ENCODE measurements around the gene PTBP1. TPM values are rescaled to one million over a fixed set of nuclear protein-coding genes. Genes with fewer than 3 reads are reported as not detected.

The PTBP1 gene
- total and polyA plus RNA-seq, 2 donors (not counting 1 experiment from before 2014, with no cell fraction given) = 137 to 309 TPM

- Histone ChIP-seq H3K27ac (ENCODE audit: low read length in 2 of 2) (no peak overlapping the region), H2AFZ (ENCODE audit: insufficient read depth, low read depth, low read length, poor library complexity, severe bottlenecking) (no peak overlapping the region), H3K27me3 (replicated peaks in 1 of 4; ENCODE audit: control extremely low read depth in 1 of 4, control insufficient read depth in 3 of 4, insufficient read depth in 4 of 4, low read length in 3 of 4) (peaks cover 0 to 4% (median 0%) of the 10 kb centered on the region in 4 experiments), H3K4me3 (ENCODE audit: control extremely low read depth in 1 of 5, extremely low read depth in 1 of 5, insufficient read depth in 1 of 5, low read depth in 2 of 5, low read length in 4 of 5) (no peak overlapping the region), H3K4me2 (replicated peaks; ENCODE audit: low read depth, low read length, poor library complexity, severe bottlenecking) (no peak overlapping the region), H3K79me2 (ENCODE audit: control insufficient read depth, insufficient read depth, low read length) (no peaks in the 10 kb centered on the region), H3K9ac (ENCODE audit: low read length) (no peak overlapping the region), H3K36me3 (replicated peaks in 1 of 2; ENCODE audit: control extremely low read depth in 1 of 2, control insufficient read depth in 1 of 2, extremely low read depth in 1 of 2, insufficient read depth in 2 of 2, low read length in 1 of 2) (no peaks in the 10 kb centered on the region), H3K9me3 (ENCODE audit: control extremely low read depth in 1 of 3, control insufficient read depth in 2 of 3, insufficient read depth in 1 of 3, low read length in 2 of 3) (peaks cover 0 to 26% (median 7%) of the 10 kb centered on the region in 3 donors), H3K4me1 (ENCODE audit: control insufficient read depth in 2 of 2, insufficient read depth in 2 of 2, low read length in 2 of 2) (no peaks in the 10 kb centered on the region), H4K20me1 (ENCODE audit: control insufficient read depth, insufficient read depth, low read length, poor library complexity, severe bottlenecking) (no peaks in the 10 kb centered on the region)
- intact Hi-C loops (cut with micrococcal nuclease) = no loop called here
- CTCF ChIA-PET = no interaction called here
- no peak overlapping the region for H3K27ac Mint-ChIP-seq
- POLR2A ChIA-PET = no interaction called here
- no peak overlapping the region for H3K4me3 Mint-ChIP-seq
- H3K4me1 Mint-ChIP-seq = no peaks in the 10 kb centered on the region
- 70% methylated on average over 22 of the region's 30 CpGs for WGBS (ENCODE audit: insufficient coverage)
- DNase-seq = no peak
- ATAC-seq (ENCODE audit: low read depth) = no peak
- no peaks in the 10 kb centered on the region for H3K9me3 Mint-ChIP-seq (ENCODE audit: insufficient read depth)
- TF ChIP-seq CTCF (IDR thresholded peaks at IDR 0.05) = no peak
- no peak for TF ChIP-seq EZH2 (IDR thresholded peaks at IDR 0.05; ENCODE audit: borderline replicate concordance, insufficient read depth, low read depth, low read length, poor library complexity, severe bottlenecking)
- H3K27me3 Mint-ChIP-seq = no peaks in the 10 kb centered on the region
Observed at GRCh38 chr19:751501-752341, 45.5 kb upstream of the PTBP1 start.

All from B cell (primary cell).